ENCODE measurements around the gene ALKBH6.
A peak's percentile ranks its signal among the peaks of the same experiment; 100 is the strongest.

Gene ALKBH6

GRCh38 chr19:36014012-36014924, at the start of gene ALKBH6:
TSS of gene ALKBH6 (minus strand) at chr19:36014213. CDS start at chr19:36013397, 816 bp downstream.
- no peaks in the 10 kb centered on the region for H3K9me3 ChIP-seq (ENCODE audit: low read length)
- no peaks in the 10 kb centered on the region; the same call in 1 of the 2 replicates for H3K27me3 ChIP-seq (ENCODE audit: insufficient read depth, low read length)
- peak within 1 kb of the TSS; percentile 73 for H3K4me2 ChIP-seq (ENCODE audit: low read length)
- H4K20me1 ChIP-seq (ENCODE audit: insufficient read depth, low read length): no peaks in the 10 kb centered on the region
- no peak within 1 kb of the TSS for H3K27ac ChIP-seq (ENCODE audit: low read depth, low read length, poor library complexity, severe bottlenecking)
- peak within 1 kb of the TSS; percentile 71 for H3K4me3 ChIP-seq (ENCODE audit: low read depth, low read length, poor library complexity, severe bottlenecking)
- peaks cover 24% of the 10 kb centered on the region for H3K4me1 ChIP-seq (ENCODE audit: insufficient read depth, low read length, severe bottlenecking)
- no peaks in the 10 kb centered on the region for H3K9me2 ChIP-seq (ENCODE audit: low read depth, low read length)
- no peak within 1 kb of the TSS for H2AFZ ChIP-seq (ENCODE audit: low read length)
- H3K9ac ChIP-seq (ENCODE audit: low read length): peak within 1 kb of the TSS; percentile 74
- H3K36me3 ChIP-seq (ENCODE audit: insufficient read depth, low read length): no peaks in the 10 kb centered on the region; the same call in 1 of the 2 replicates
- no peak for TF ChIP-seq EZH2 (IDR thresholded peaks at IDR 0.05; ENCODE audit: borderline replicate concordance, low read length)
- TF ChIP-seq, protein P1, sequence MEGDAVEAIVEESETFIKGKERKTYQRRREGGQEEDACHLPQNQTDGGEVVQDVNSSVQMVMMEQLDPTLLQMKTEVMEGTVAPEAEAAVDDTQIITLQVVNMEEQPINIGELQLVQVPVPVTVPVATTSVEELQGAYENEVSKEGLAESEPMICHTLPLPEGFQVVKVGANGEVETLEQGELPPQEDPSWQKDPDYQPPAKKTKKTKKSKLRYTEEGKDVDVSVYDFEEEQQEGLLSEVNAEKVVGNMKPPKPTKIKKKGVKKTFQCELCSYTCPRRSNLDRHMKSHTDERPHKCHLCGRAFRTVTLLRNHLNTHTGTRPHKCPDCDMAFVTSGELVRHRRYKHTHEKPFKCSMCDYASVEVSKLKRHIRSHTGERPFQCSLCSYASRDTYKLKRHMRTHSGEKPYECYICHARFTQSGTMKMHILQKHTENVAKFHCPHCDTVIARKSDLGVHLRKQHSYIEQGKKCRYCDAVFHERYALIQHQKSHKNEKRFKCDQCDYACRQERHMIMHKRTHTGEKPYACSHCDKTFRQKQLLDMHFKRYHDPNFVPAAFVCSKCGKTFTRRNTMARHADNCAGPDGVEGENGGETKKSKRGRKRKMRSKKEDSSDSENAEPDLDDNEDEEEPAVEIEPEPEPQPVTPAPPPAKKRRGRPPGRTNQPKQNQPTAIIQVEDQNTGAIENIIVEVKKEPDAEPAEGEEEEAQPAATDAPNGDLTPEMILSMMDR (IDR thresholded peaks at IDR 0.05; ENCODE audit: low read length): no peak
- H3F3A ChIP-seq (ENCODE audit: insufficient read depth, low read length): no peaks in the 10 kb centered on the region
- H3K79me2 ChIP-seq (ENCODE audit: insufficient read depth, low read length): no peaks in the 10 kb centered on the region

DNA sequence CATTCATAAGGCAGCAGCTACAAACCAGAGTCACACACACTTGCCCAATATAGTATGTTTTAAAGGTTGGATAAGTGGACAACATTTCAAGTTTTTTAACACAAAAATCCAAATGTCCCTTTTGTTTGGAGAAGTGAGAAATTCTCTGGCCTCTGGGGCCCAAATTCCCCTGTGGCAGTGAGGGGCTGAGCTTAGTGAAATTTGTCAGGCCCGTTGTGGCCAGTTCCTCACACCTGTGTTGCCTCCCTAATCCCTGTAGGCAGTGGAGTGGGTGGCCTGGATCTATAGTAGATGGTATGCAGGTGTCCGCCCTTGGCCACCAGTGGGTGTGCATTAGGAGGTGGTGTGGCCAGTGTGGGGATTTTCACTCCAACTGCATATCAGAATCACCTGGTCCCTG, 47.4 kb upstream of the ALKBH6 start:
- Histone ChIP-seq H3K4me2 (ENCODE audit: low read length) (no peak overlapping the region), H3K9me3 (ENCODE audit: low read length) (no peaks in the 10 kb centered on the region), H3K79me2 (ENCODE audit: insufficient read depth, low read length) (peaks cover 14% of the 10 kb centered on the region), H4K20me1 (ENCODE audit: insufficient read depth, low read length) (no peaks in the 10 kb centered on the region), H3K9me2 (ENCODE audit: low read depth, low read length) (no peaks in the 10 kb centered on the region), H3K36me3 (ENCODE audit: insufficient read depth, low read length) (peaks cover 87% of the 10 kb centered on the region), H3K27ac (ENCODE audit: low read depth, low read length, poor library complexity, severe bottlenecking) (no peak overlapping the region), H3K27me3 (ENCODE audit: insufficient read depth, low read length) (no peaks in the 10 kb centered on the region), H3K4me3 (ENCODE audit: low read depth, low read length, poor library complexity, severe bottlenecking) (no peak overlapping the region), H2AFZ (ENCODE audit: low read length) (no peak overlapping the region), H3K9ac (ENCODE audit: low read length) (no peak overlapping the region), H3F3A (ENCODE audit: insufficient read depth, low read length) (no peaks in the 10 kb centered on the region), H3K4me1 (ENCODE audit: insufficient read depth, low read length, severe bottlenecking) (peaks cover 10% of the 10 kb centered on the region)
- no peak for TF ChIP-seq EZH2 (IDR thresholded peaks at IDR 0.05; ENCODE audit: borderline replicate concordance, low read length)
- TF ChIP-seq, protein P1 (IDR thresholded peaks at IDR 0.05; ENCODE audit: low read length): no peak

DNA sequence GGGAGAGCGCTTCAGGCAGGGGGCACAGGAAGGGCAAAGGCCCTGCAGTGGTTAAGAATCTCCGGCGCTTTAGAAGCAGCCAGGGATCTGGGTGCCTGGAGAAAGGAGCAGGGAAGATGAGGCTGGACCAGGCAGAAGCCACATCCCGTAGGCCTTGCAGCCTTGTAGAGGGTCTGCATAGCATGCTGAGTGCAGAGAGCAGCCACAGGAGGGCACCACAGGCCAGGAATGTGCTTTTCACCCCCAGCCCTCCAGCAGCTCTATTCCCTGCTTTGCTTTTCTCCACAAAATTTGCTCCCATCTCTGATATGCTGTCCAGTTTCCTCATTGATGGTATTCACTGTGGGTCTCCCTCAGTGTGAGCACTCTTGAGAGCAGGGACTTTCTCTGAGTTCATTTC, 46.4 kb upstream of the ALKBH6 start:
- peaks cover 20% of the 10 kb centered on the region for H3K4me1 ChIP-seq (ENCODE audit: insufficient read depth, low read length, severe bottlenecking)
- H3F3A ChIP-seq (ENCODE audit: insufficient read depth, low read length): no peaks in the 10 kb centered on the region
- no peak overlapping the region for H3K4me3 ChIP-seq (ENCODE audit: low read depth, low read length, poor library complexity, severe bottlenecking)
- no peak overlapping the region for H3K4me2 ChIP-seq (ENCODE audit: low read length)
- H3K9ac ChIP-seq (ENCODE audit: low read length): no peak overlapping the region
- H3K36me3 ChIP-seq (ENCODE audit: insufficient read depth, low read length): peaks cover 79% of the 10 kb centered on the region
- no peaks in the 10 kb centered on the region for H3K9me2 ChIP-seq (ENCODE audit: low read depth, low read length)
- no peak for TF ChIP-seq EZH2 (IDR thresholded peaks at IDR 0.05; ENCODE audit: borderline replicate concordance, low read length)
- TF ChIP-seq, protein P1 (IDR thresholded peaks at IDR 0.05; ENCODE audit: low read length): peak; percentile 51; the same call in 1 of the 2 replicates
- no peak overlapping the region for H3K27ac ChIP-seq (ENCODE audit: low read depth, low read length, poor library complexity, severe bottlenecking)
- H2AFZ ChIP-seq (ENCODE audit: low read length): no peak overlapping the region
- peaks cover 24% of the 10 kb centered on the region for H3K79me2 ChIP-seq (ENCODE audit: insufficient read depth, low read length)
- H4K20me1 ChIP-seq (ENCODE audit: insufficient read depth, low read length): no peaks in the 10 kb centered on the region
- no peaks in the 10 kb centered on the region for H3K27me3 ChIP-seq (ENCODE audit: insufficient read depth, low read length)
- no peaks in the 10 kb centered on the region for H3K9me3 ChIP-seq (ENCODE audit: low read length)

Data from OCI-LY1 (cell line).